ENCODE measurements around the gene HSBP1L1.

- TF ChIP-seq POLR2A (IDR thresholded peaks at IDR 0.05), result no peak
- no peak for TF ChIP-seq CTCF (IDR thresholded peaks at IDR 0.05)
Observed at GRCh38 chr18:79945118-79946042, 19.1 kb upstream of the HSBP1L1 start.
